Measurements from ENCODE around the gene TMEM154. TPM values are rescaled to one million over a fixed set of nuclear protein-coding genes. Genes with fewer than 3 reads are reported as not detected.
"Not testable (repeated sequence)": the region's sequence is repeated elsewhere in the genome, so short reads cannot be mapped to it uniquely, and the experiment has no call there.

TMEM154 gene
- total RNA-seq, 1 experiment from 2014 or later: 3.6 TPM

GRCh38 chr4:152666946-152667345 lies 12.9 kb downstream of the TMEM154 start:
- no peaks in the 10 kb centered on the region for H3K79me2 ChIP-seq (ENCODE audit: low read length)
- TF ChIP-seq EZH2phosphoT487 (IDR thresholded peaks at IDR 0.05; ENCODE audit: borderline replicate concordance, low read length) (no peak), EZH2 (IDR thresholded peaks at IDR 0.05; ENCODE audit: low read length, unreplicated experiment) (no peak)
- TF ChIP-seq, protein P1, sequence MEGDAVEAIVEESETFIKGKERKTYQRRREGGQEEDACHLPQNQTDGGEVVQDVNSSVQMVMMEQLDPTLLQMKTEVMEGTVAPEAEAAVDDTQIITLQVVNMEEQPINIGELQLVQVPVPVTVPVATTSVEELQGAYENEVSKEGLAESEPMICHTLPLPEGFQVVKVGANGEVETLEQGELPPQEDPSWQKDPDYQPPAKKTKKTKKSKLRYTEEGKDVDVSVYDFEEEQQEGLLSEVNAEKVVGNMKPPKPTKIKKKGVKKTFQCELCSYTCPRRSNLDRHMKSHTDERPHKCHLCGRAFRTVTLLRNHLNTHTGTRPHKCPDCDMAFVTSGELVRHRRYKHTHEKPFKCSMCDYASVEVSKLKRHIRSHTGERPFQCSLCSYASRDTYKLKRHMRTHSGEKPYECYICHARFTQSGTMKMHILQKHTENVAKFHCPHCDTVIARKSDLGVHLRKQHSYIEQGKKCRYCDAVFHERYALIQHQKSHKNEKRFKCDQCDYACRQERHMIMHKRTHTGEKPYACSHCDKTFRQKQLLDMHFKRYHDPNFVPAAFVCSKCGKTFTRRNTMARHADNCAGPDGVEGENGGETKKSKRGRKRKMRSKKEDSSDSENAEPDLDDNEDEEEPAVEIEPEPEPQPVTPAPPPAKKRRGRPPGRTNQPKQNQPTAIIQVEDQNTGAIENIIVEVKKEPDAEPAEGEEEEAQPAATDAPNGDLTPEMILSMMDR (conservative IDR thresholded peaks at IDR 0.05; ENCODE audit: low read depth, low read length): no peak

GRCh38 chr4:152665691-152666395 lies 14.0 kb downstream of the TMEM154 start:
- intact Hi-C loops (cut with micrococcal nuclease): no loop called here

More at GRCh38 chr4:152666946-152667345, 12.9 kb downstream of the TMEM154 start:
- H3K4me2 ChIP-seq (ENCODE audit: low read length): no peak overlapping the region
- no peak overlapping the region for H3K9ac ChIP-seq (ENCODE audit: low read length)
- H3K4me1 ChIP-seq (ENCODE audit: insufficient read depth, low read length): no peaks in the 10 kb centered on the region
- no peak overlapping the region for H3K4me3 ChIP-seq (ENCODE audit: low read length)
- intact Hi-C loops (cut with micrococcal nuclease): no loop called here
- H3K27ac ChIP-seq (ENCODE audit: low read length): no peak overlapping the region
- no peaks in the 10 kb centered on the region for H3K9me2 ChIP-seq (replicated peaks; ENCODE audit: low read length)
- ATAC-seq (no peak), DNase-seq (no peak)
- H4K20me1 ChIP-seq (ENCODE audit: low read length): no peaks in the 10 kb centered on the region
- no peak overlapping the region for H2AFZ ChIP-seq (ENCODE audit: low read length)
- ChIA-PET POLR2A (ENCODE audit: unreplicated experiment) (no interaction called here), CTCF (no interaction called here)
- H3K9me3 ChIP-seq (ENCODE audit: low read length): no peaks in the 10 kb centered on the region
- BruUV-seq (replicated peaks): no TSS peak
- H3K27me3 ChIP-seq (ENCODE audit: low read length): no peaks in the 10 kb centered on the region
- H3K36me3 ChIP-seq (ENCODE audit: low read depth, low read length): no peaks in the 10 kb centered on the region
- H3F3A ChIP-seq (ENCODE audit: low read length, unreplicated experiment): no peaks in the 10 kb centered on the region

GRCh38 chr4:152664067-152664378 lies 15.8 kb downstream of the TMEM154 start:
- H3K79me2 ChIP-seq (ENCODE audit: low read length); H3F3A ChIP-seq (ENCODE audit: low read length, unreplicated experiment); H3K4me1 ChIP-seq (ENCODE audit: insufficient read depth, low read length); H3K9me3 ChIP-seq (ENCODE audit: low read length); H3K9ac ChIP-seq (ENCODE audit: low read length); H3K36me3 ChIP-seq (ENCODE audit: low read depth, low read length); H2AFZ ChIP-seq (ENCODE audit: low read length); H3K4me2 ChIP-seq (ENCODE audit: low read length); intact Hi-C loops (cut with micrococcal nuclease); CTCF ChIA-PET; H3K9me2 ChIP-seq (replicated peaks; ENCODE audit: low read length); H4K20me1 ChIP-seq (ENCODE audit: low read length); BruUV-seq (replicated peaks); DNase-seq; H3K27me3 ChIP-seq (ENCODE audit: low read length); ATAC-seq; H3K4me3 ChIP-seq (ENCODE audit: low read length); POLR2A ChIA-PET (ENCODE audit: unreplicated experiment); H3K27ac ChIP-seq (ENCODE audit: low read length): not testable (repeated sequence)

More at GRCh38 chr4:152665691-152666395, 14.0 kb downstream of the TMEM154 start:
- ATAC-seq (no peak), DNase-seq (no peak)
- no peak for TF ChIP-seq EZH2phosphoT487 (IDR thresholded peaks at IDR 0.05; ENCODE audit: borderline replicate concordance, low read length)
- TF ChIP-seq, protein P1 (conservative IDR thresholded peaks at IDR 0.05; ENCODE audit: low read depth, low read length): no peak
- no peak for TF ChIP-seq EZH2 (IDR thresholded peaks at IDR 0.05; ENCODE audit: low read length, unreplicated experiment)
- BruUV-seq (replicated peaks): no TSS peak
- no peak overlapping the region for H3K4me3 ChIP-seq (ENCODE audit: low read length)
- no peaks in the 10 kb centered on the region for H3K4me1 ChIP-seq (ENCODE audit: insufficient read depth, low read length)
- POLR2A ChIA-PET (ENCODE audit: unreplicated experiment): no interaction called here
- H3K27ac ChIP-seq (ENCODE audit: low read length): no peak overlapping the region
- no peaks in the 10 kb centered on the region for H3K36me3 ChIP-seq (ENCODE audit: low read depth, low read length)
- H4K20me1 ChIP-seq (ENCODE audit: low read length): no peaks in the 10 kb centered on the region
- no peaks in the 10 kb centered on the region for H3K9me2 ChIP-seq (replicated peaks; ENCODE audit: low read length)
- CTCF ChIA-PET: interaction anchor here (0.5 kb wide), 1 partner anchor 40 kb away, joined by 3 read pairs; no protein-coding TSS in a partner anchor
- H3K9me3 ChIP-seq (ENCODE audit: low read length): no peaks in the 10 kb centered on the region
- H3K79me2 ChIP-seq (ENCODE audit: low read length): no peaks in the 10 kb centered on the region
- H3K9ac ChIP-seq (ENCODE audit: low read length): no peak overlapping the region
- no peaks in the 10 kb centered on the region for H3F3A ChIP-seq (ENCODE audit: low read length, unreplicated experiment)
- H3K27me3 ChIP-seq (ENCODE audit: low read length): no peaks in the 10 kb centered on the region
- no peak overlapping the region for H2AFZ ChIP-seq (ENCODE audit: low read length)
- H3K4me2 ChIP-seq (ENCODE audit: low read length): no peak overlapping the region

All from PC-3 (cell line).